Spinal cord (tissue), 10 donors: ENCODE data around the gene NEDD4. TPM values are rescaled to one million over a fixed set of nuclear protein-coding genes. Genes with fewer than 3 reads are reported as not detected.
"Not testable (repeated sequence)": the region's sequence is repeated elsewhere in the genome, so short reads cannot be mapped to it uniquely, and the experiment has no call there.

Experiments used
- DNase-seq, 6 donors: peaks; one replicate each; pipeline versions ENCODE4 v3.0.0 to v3.0.0-alpha.2; 2013 to 2015; ENCODE audit warnings: low spot score in 6 of 6, low read depth in 4 of 6
- H3K27ac ChIP-seq: one replicate; pipeline ENCODE4 v1.5.1; 2013; ENCODE audit warnings: low read depth, low read length, control low read depth
- H3K27me3 ChIP-seq: one replicate; pipeline ENCODE4 v1.6.1; 2013; ENCODE audit warnings: low read length; ENCODE audit not compliant: control insufficient read depth, insufficient read depth
- H3K36me3 ChIP-seq: one replicate; pipeline ENCODE4 v1.6.1; 2013; ENCODE audit warnings: low read length; ENCODE audit not compliant: control insufficient read depth, insufficient read depth
- H3K4me1 ChIP-seq: one replicate; pipeline ENCODE4 v1.6.1; 2013; ENCODE audit warnings: low read length; ENCODE audit not compliant: control insufficient read depth, insufficient read depth
- H3K4me3 ChIP-seq: one replicate; pipeline ENCODE4 v1.5.1; 2013; ENCODE audit warnings: low read depth, low read length, control low read depth
- H3K9me3 ChIP-seq: one replicate; pipeline ENCODE4 v1.6.1; 2013; ENCODE audit warnings: low read length; ENCODE audit not compliant: control insufficient read depth, insufficient read depth
- WGBS: methylation state at CpG from one replicate; pipeline ENCODE4 v1.1.5; 2013; ENCODE audit warnings: missing lambda C conversion rate; ENCODE audit not compliant: insufficient coverage; 5-methylcytosine and 5-hydroxymethylcytosine counted together
- polyA plus RNA-seq, 2 donors: library from polyadenylated mRNA; unstranded; fragments of 120-200 nt; gene quantifications; one replicate each; pipeline ENCODE4 v1.2.1, GENCODE V29; 2013; ENCODE audit not compliant: insufficient read length in 2 of 2
- total RNA-seq, 2 donors: library from RNA; depleted of rRNA in 1 of 2; stranded (reverse); fragments of 120-200 nt in 1 of 2; fragments of >200 nt in 1 of 2; gene quantifications; one replicate each; pipeline versions ENCODE4 v1.2.3 to v1.2.4, GENCODE V29; 2013 to 2014
- donor health status: healthy.

Gene NEDD4
- total and polyA plus RNA-seq, 4 donors = 5.7 to 16.4 (median 9.5) TPM

DNA sequence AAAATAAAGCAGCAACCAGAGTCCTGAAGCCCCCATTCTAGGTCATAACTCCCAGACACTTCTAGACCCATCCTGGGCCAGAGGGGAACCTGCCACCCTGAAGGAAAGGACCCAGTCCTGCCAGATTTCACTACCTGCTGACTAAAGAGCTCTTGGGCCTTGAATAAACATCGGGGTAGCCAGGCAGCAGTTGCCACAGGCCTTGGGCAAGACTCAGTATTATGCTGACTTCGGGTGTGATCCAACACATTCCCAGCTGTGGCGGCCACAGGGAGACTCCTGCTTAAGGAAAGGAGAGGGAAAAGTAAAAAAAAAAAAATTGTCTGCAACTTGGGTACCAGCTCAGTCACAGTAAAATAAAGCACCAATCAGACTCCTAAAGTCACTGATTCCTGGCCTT lies 23.8 kb downstream of the NEDD4 start:
- no peaks in the 10 kb centered on the region for H3K36me3 ChIP-seq
- no peaks in the 10 kb centered on the region for H3K4me1 ChIP-seq
- no peak overlapping the region for H3K27ac ChIP-seq
- H3K4me3 ChIP-seq = no peak overlapping the region
- no peaks in the 10 kb centered on the region for H3K27me3 ChIP-seq
- no peak for DNase-seq
- peaks cover 1% of the 10 kb centered on the region for H3K9me3 ChIP-seq
- WGBS = 88% methylated on average over 3 of the region's 3 CpGs

DNA sequence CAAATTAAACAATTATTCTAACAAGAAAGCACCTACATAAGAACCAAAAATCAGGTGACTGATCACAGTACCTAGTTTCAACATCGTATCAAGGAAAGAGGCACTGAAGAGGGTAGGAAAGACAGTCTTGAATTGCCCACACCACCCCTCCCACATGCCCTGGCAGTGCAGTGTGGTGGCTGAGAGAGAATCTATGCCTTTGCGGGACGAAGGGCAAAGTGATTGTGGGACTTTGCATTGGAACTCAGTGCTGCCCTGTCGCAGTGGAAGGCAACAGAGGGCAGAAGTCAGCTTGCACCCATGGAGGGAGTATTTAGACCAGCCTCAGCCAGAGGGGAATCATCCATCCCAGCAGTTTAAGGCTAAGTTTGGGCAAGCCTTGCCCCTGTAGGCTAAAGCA lies 24.5 kb downstream of the NEDD4 start:
- no peak overlapping the region for H3K4me3 ChIP-seq
- H3K36me3 ChIP-seq = no peaks in the 10 kb centered on the region
- H3K27me3 ChIP-seq = no peaks in the 10 kb centered on the region
- H3K9me3 ChIP-seq = peaks cover 1% of the 10 kb centered on the region
- no peak for DNase-seq
- H3K4me1 ChIP-seq = no peaks in the 10 kb centered on the region
- no peak overlapping the region for H3K27ac ChIP-seq
- 96% methylated on average over 3 of the region's 4 CpGs for WGBS

DNA sequence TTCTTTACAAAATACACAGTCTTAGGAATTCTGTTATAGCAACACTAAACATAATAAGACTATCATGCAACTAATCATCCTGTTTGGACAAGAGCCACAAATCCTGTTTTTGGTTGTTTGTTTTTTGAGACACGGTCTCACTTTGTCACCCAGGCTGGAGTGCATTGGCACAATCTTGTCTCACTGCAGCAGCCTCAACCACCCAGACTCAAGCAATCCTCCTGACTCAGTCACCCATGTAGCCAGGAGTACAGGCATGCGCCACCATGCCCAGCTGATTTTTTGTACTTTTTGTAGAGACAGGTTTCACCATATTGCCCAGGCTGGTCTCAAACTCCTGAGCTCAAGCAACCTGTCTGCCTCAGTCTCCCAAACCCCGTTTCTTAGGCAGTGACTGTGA lies 28.3 kb downstream of the NEDD4 start:
- no peaks in the 10 kb centered on the region for H3K27me3 ChIP-seq
- whole genome bisulfite sequencing = 100% methylated on average over 2 of the region's 3 CpGs
- DNase-seq = no peak
- no peak overlapping the region for H3K4me3 ChIP-seq
- H3K27ac ChIP-seq = no peak overlapping the region
- no peaks in the 10 kb centered on the region for H3K4me1 ChIP-seq
- no peaks in the 10 kb centered on the region for H3K9me3 ChIP-seq
- H3K36me3 ChIP-seq = no peaks in the 10 kb centered on the region

DNA sequence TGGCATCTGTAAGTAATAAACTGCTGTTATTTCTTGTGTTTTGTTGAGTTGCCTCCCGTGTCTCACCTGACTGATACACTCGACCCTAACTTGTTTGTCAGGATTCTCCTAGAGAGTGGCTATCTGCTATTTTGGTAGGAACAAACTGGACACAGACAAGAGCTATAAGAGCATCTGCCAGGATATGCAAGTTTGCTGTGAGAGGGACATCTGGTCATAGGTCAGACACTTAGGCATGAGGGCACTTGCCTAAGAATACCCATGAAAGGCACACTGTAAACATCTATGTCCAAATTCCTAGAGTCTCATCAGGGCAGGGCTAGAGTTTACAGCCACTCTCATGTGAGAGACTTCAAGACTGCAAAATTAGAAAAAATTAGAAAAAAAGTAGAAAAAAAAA lies 32.5 kb downstream of the NEDD4 start:
- H3K9me3 ChIP-seq = no peaks in the 10 kb centered on the region
- H3K36me3 ChIP-seq = no peaks in the 10 kb centered on the region
- no peaks in the 10 kb centered on the region for H3K4me1 ChIP-seq
- no peaks in the 10 kb centered on the region for H3K27me3 ChIP-seq
- H3K27ac ChIP-seq = no peak overlapping the region
- no peak for DNase-seq
- H3K4me3 ChIP-seq = no peak overlapping the region
- 95% methylated on average over 2 of the region's 2 CpGs for WGBS

DNA sequence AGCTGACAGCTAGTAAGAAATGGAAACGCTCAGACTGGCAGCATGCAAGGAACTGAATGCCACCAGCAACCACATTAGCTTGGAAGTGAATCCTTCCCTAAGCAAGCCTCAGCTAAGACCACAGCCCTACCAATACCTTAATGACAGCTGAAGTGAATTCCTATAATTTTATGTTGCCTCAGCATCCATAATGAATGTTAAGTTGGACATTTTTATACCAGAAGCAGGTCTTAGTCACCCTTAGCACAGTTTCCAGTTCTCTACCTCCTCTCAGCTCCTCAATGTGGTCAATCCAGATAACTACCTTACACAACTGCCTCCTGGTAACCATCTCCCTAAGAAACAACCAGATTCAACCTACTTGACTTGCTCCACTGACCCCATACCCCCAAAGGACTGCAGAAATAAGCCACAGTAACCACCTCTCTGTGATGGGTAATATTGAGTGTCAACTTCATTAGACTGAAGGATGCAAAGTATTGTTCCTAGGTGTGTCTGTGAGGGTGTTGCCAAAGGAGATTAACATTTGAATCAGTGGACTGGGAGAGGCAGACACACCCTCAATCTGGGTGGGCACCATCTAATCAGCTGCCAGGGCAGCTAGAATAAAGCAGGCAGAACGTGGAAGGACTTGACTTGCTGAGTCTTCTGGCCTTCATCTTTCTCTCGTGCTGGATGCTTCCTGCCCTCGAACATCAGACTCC lies 33.5 kb downstream of the NEDD4 start:
- WGBS = 65% methylated on average over 4 of the region's 4 CpGs
- Histone ChIP-seq H3K9me3 (no peaks in the 10 kb centered on the region), H3K4me3 (no peak overlapping the region), H3K27ac (no peak overlapping the region), H3K27me3 (no peaks in the 10 kb centered on the region), H3K4me1 (no peaks in the 10 kb centered on the region), H3K36me3 (no peaks in the 10 kb centered on the region)
- no peak for DNase-seq

DNA sequence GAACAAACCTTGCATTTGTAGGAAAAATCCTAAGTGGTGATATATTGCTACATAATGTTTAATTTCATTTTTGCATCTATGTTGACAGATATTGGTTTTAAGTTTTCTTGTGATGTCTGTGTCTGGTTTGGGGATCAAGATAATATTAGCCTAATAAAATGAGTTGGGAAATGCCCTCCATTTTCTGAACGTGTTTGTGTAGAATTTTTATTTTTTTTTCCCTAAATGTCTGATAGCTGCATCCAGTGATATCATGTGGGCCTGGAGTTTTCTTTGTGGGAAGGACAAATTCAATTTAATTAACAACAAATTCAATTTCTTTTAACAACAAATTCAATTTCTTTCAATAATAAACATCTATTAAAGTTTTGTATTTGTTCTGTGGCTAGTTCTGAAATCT lies 35.1 kb downstream of the NEDD4 start:
- no peaks in the 10 kb centered on the region for H3K27me3 ChIP-seq
- H3K4me3 ChIP-seq = no peak overlapping the region
- DNase-seq = no peak
- no peaks in the 10 kb centered on the region for H3K36me3 ChIP-seq
- H3K9me3 ChIP-seq = no peaks in the 10 kb centered on the region
- WGBS = no CpG with 5 or more reads among the region's 1 CpG
- no peak overlapping the region for H3K27ac ChIP-seq
- no peaks in the 10 kb centered on the region for H3K4me1 ChIP-seq

DNA sequence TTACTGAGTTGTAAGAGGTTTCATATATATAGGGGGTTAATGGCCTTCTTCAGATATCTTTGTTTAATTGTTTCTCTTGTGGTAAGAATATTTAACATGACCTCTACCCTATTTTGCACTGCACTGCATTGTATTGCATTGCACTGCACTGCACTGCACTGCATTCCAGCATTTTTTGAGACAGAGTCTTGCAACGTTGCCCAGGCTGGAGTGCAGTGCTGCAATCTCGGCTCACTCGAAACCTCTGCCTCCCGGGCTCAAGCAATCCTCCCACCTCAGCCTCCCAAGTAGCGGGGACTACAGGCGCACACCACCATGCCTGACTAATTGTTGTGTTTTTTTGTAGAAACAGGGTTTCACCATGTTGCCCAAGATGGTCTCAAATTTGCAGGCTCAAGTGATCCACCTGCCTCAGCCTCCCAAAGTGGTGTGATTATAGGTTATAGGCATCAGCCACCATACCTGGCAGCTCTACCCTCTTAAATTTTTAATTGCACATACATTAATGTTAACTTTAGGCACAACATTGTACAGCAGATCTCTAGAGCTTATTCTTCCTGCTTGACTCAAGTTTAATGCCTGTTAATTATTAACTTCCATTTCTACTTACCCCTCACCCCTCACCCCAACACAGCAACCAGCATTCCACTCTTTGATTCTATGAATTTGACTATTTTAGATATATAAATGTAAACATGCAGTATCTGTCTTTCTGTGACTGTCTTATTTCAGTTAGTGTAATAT lies 38.4 kb downstream of the NEDD4 start:
- Histone ChIP-seq H3K27me3 (no peaks in the 10 kb centered on the region), H3K4me3 (no peak overlapping the region), H3K9me3 (no peaks in the 10 kb centered on the region), H3K4me1 (no peaks in the 10 kb centered on the region), H3K36me3 (no peaks in the 10 kb centered on the region), H3K27ac (no peak overlapping the region)
- no peak for DNase-seq
- 100% methylated on average over 1 of the region's 6 CpGs for WGBS

DNA sequence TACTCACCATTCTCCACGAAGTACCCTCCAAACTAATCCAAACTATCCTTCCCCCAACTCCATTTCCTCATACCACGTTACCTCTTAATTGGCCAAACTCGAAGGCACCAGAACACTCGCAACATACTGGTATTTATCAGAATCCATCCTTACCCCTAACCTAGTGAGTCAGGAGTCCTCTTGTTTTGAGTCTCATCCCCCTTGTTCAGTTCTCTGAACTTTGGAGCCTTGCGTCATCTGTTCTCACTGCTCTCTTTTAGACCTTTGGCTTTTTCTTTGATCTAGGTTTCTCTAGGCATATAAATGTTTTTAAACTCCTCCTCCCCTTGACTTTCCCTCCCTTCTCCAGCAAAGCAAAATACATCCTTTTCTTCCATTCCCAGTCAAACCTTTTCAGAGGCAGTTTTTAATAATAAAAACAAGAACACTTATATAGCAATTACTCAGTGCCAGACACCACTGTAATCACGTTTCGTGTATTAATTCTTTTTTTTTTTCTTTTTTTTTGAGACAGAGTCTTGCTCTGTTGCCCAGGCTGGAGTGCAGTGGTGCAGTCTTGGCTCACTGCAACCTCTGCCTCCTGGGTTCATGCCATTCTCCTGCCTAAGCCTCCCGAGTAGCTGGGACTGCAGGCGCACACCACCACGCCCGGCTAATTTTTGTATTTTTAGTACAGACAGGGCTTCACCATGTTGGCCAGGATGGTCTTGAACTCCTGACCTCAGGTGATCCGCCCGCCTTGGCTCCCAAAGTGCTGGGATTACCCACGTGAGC lies 40.7 kb downstream of the NEDD4 start:
- not testable (repeated sequence) for H3K27me3 ChIP-seq
- WGBS = 97% methylated on average over 10 of the region's 14 CpGs

DNA sequence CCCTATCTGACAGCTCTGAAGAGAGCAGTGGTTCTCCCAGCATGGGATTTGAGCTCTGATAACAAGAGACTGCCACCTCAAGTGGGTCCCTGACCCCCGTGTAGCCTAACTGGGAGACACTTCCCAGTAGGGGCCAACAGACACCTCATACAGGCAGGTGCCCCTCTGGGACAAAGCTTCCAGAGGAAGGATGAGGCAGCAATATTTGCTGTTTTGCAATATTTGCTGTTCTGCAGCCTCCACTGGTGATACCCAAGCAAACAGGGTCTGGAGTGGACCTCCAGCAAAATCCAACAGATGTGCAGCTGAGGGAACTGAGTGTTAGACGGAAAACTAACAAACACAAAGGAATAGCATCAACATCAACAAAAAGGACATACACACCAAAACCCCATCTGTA lies 48.8 kb downstream of the NEDD4 start:
- not testable (repeated sequence) for H3K9me3 ChIP-seq, H3K4me1 ChIP-seq, H3K27ac ChIP-seq, H3K27me3 ChIP-seq, DNase-seq, H3K36me3 ChIP-seq, H3K4me3 ChIP-seq
- 100% methylated on average over 1 of the region's 2 CpGs for WGBS

More for the DNA sequence above, 40.7 kb downstream of the NEDD4 start:
- H3K9me3 ChIP-seq, H3K27ac ChIP-seq, H3K4me1 ChIP-seq, H3K36me3 ChIP-seq, DNase-seq, H3K4me3 ChIP-seq: not testable (repeated sequence)
